Uterus (tissue), 2 donors: Measurements from ENCODE around the gene CAMTA1.

ENCODE experiments used
- CTCF ChIP-seq, 4 experiments: fragments of 200-600 bp in 2 of 4; fragments of 450-650 bp in 2 of 4; sonication (generic) in 2 of 4; IDR thresholded peaks; one replicate each; pipeline ENCODE4 v1.5.1; 2016 to 2019; ENCODE audit warnings: antibody characterized with exemption in 4 of 4, mild to moderate bottlenecking in 2 of 4, moderate library complexity in 1 of 4
- POLR2A ChIP-seq, 2 donors: fragments of 450-650 bp; IDR thresholded peaks; one replicate each; pipeline ENCODE4 v1.6.1; 2016; ENCODE audit warnings: antibody characterized with exemption in 2 of 2, mild to moderate bottlenecking in 1 of 2, moderate library complexity in 1 of 2

- TF ChIP-seq CTCF (IDR thresholded peaks at IDR 0.05) (no peak), POLR2A (IDR thresholded peaks at IDR 0.05) (no peak)
Measured at GRCh38 chr1:7292036-7292681, 506.9 kb downstream of the CAMTA1 start.
